ENCODE measurements around the gene ZNF689. TPM values are rescaled to one million over a fixed set of nuclear protein-coding genes. Genes with fewer than 3 reads are reported as not detected.

Gene ZNF689
- total and polyA plus RNA-seq, 2 of the 13 experiments (the other 11 are each of a cell fraction or from before 2014, with no cell fraction given): 9.7 to 19.5 TPM

DNA sequence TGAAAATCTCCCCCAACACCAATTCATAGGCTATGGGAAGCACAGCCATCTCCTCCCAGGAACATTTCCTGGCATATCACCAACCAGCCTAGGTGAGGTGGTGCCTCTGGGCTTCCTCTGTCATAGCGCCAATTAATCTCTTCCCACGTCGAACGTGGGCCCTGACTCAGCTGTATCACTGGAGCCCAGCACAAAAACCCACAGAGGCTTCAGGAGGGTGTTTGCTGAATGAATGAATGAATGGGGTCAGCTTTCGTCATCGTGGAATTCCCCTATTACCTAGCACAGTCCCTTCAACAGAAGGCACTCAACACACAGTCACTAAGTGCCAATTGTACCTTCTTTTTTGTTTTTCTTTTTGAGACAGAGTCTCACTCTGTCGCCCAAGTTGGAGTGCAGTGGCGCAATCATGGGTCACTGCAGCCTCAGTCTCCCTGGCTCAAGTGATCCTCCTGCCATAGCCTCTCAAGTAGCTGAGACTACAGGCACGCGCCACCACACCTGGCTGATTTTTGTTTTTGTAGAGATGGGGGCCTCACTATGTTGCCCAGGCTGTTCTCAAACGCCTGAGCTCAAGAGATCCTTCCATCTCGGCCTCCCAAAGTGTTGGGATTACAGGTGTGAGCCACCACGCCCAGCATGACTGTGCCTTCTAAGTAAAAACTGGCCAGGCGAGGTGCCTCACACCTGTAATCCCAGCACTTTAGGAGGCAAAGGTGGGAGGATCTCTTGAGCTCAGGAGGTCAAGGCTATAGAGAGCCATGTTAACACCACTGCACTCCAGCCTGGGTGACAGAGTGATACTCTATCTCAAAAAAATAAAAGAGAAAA lies 42.8 kb downstream of the ZNF689 start (continued):
- TF ChIP-seq ZNF430 (CRISPR knock-in tag; IDR thresholded peaks at IDR 0.05): no peak
- TF ChIP-seq HHEX (CRISPR knock-in tag; IDR thresholded peaks at IDR 0.05): no peak
- no peak for TF ChIP-seq CSRNP1 (CRISPR knock-in tag; IDR thresholded peaks at IDR 0.05)
- TF ChIP-seq MXI1 (IDR thresholded peaks at IDR 0.05; ENCODE audit: borderline replicate concordance, low read depth, low read length): no peak
- TF ChIP-seq TFAP4 (IDR thresholded peaks at IDR 0.05; ENCODE audit: borderline replicate concordance, low read depth): no peak
- TF ChIP-seq ARNT2 (CRISPR knock-in tag; IDR thresholded peaks at IDR 0.05; ENCODE audit: low read depth): no peak

DNA sequence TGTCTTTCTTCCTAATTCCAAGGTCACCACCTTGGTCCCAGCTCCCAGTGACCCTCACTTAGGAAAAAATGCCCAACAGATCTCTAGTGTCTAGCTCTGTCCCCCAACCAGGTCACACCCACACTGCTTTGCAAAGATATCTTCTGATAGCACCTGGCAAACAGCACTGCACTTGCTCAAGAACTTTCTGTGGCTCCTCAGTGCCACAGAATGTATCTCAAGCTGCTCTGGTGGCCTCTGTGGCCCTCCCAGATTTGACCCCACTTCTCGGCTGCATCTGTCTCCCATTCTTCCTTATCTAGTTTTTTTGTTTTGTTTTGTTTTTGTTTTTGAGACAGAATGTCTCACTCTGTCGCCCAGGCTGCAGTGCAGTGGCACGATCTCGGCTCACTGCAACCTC lies 43.7 kb downstream of the ZNF689 start:
- CTCF ChIA-PET (ENCODE audit: low intra/inter-chr PET ratio, low total read pairs): no interaction called here
- no peak for FAIRE-seq
- no peak for TF ChIP-seq ZNF205 (CRISPR knock-in tag; IDR thresholded peaks at IDR 0.05)
- no peak for TF ChIP-seq ZNF761 (CRISPR knock-in tag; conservative IDR thresholded peaks at IDR 0.05)
- TF ChIP-seq ZNF331 (CRISPR knock-in tag; IDR thresholded peaks at IDR 0.05): no peak
- TF ChIP-seq, protein P1, sequence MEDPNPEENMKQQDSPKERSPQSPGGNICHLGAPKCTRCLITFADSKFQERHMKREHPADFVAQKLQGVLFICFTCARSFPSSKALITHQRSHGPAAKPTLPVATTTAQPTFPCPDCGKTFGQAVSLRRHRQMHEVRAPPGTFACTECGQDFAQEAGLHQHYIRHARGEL (CRISPR knock-in tag; IDR thresholded peaks at IDR 0.05): no peak
- TF ChIP-seq ZBTB3 (CRISPR knock-in tag; IDR thresholded peaks at IDR 0.05; ENCODE audit: borderline replicate concordance, low read depth): no peak
- TF ChIP-seq ZFP1 (CRISPR knock-in tag; IDR thresholded peaks at IDR 0.05): no peak
- TF ChIP-seq ZNF678 (CRISPR knock-in tag; IDR thresholded peaks at IDR 0.05): no peak
- no peak for TF ChIP-seq MLLT10 (CRISPR knock-in tag; IDR thresholded peaks at IDR 0.05)
- no peak for TF ChIP-seq ZNF737 (CRISPR knock-in tag; IDR thresholded peaks at IDR 0.05; ENCODE audit: borderline replicate concordance)
- TF ChIP-seq ZSCAN21 (CRISPR knock-in tag; IDR thresholded peaks at IDR 0.05; ENCODE audit: borderline replicate concordance): no peak
- no peak for TF ChIP-seq ZBTB42 (CRISPR knock-in tag; IDR thresholded peaks at IDR 0.05)
- TF ChIP-seq, protein P2, sequence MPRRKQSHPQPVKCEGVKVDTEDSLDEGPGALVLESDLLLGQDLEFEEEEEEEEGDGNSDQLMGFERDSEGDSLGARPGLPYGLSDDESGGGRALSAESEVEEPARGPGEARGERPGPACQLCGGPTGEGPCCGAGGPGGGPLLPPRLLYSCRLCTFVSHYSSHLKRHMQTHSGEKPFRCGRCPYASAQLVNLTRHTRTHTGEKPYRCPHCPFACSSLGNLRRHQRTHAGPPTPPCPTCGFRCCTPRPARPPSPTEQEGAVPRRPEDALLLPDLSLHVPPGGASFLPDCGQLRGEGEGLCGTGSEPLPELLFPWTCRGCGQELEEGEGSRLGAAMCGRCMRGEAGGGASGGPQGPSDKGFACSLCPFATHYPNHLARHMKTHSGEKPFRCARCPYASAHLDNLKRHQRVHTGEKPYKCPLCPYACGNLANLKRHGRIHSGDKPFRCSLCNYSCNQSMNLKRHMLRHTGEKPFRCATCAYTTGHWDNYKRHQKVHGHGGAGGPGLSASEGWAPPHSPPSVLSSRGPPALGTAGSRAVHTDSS (CRISPR knock-in tag; conservative IDR thresholded peaks at IDR 0.05): no peak

More for the DNA sequence above, 43.7 kb downstream of the ZNF689 start:
- H3K9ac ChIP-seq (ENCODE audit: insufficient read depth, low read depth, low read length): no peak overlapping the region
- no peak overlapping the region for H3K27ac ChIP-seq (ENCODE audit: extremely low read length, insufficient read depth, low read length)
- no peaks in the 10 kb centered on the region for H3K9me3 ChIP-seq (ENCODE audit: low read length)
- peaks cover 49% of the 10 kb centered on the region for H3K4me1 ChIP-seq (ENCODE audit: insufficient read depth, low read length)
- WGBS (ENCODE audit: low lambda C conversion rate): 81% methylated on average over 4 of the region's 4 CpGs
- DNase-seq (ENCODE audit: low spot score): no peak
- no peaks in the 10 kb centered on the region for H4K20me1 ChIP-seq (ENCODE audit: insufficient read depth, low read length)
- 0 out of 6 replicates have a peak overlapping the region, but pooled peaks of 1 of the 3 experiments have one; percentile 0 for H3K4me3 ChIP-seq (replicated peaks in 1 of 3; ENCODE audit: insufficient read depth in 1 of 3, low read depth in 2 of 3, low read length in 3 of 3)
- POLR2A ChIA-PET: interaction anchor here (0.9 to 3.9 kb wide), 4 partner anchors 9 to 44 kb away, joined by 3 to 36 read pairs (median 8); partner anchors contain the start of genes ZNF689, ZNF747 and ZNF764
- BruUV-seq (replicated peaks): no TSS peak
- no peak for ATAC-seq
- no peaks in the 10 kb centered on the region for H3K36me3 ChIP-seq (replicated peaks in 1 of 2; ENCODE audit: control insufficient read depth in 1 of 2, insufficient read depth in 2 of 2, low read length in 2 of 2)
- peaks cover 2% of the 10 kb centered on the region for H3K79me2 ChIP-seq (ENCODE audit: insufficient read depth, low read length)
- in situ Hi-C loops (cut with HindIII; ENCODE audit: extremely low pct_ligation_motif_present, low pct_unique_long_range_greater_than_20kb): no loop called here
- no peak overlapping the region for H2AFZ ChIP-seq (ENCODE audit: low read length)
- no peaks in the 10 kb centered on the region for H3K27me3 ChIP-seq (ENCODE audit: control insufficient read depth in 1 of 2, insufficient read depth in 2 of 2, low read length in 2 of 2)
- H3K4me2 ChIP-seq (ENCODE audit: low read depth, low read length): no peak overlapping the region
- intact Hi-C loops (cut with micrococcal nuclease; ENCODE audit: unreplicated experiment): no loop called here

Data from HepG2 (cell line).